SH-SY5Y (cell line): ENCODE data around the gene NOS3.
A peak's percentile ranks its signal among the peaks of the same experiment; 100 is the strongest.

Experiments used
- GATA2 ChIP-seq: IDR thresholded peaks from 2 replicates; pipeline ENCODE4 v1.6.1; 2011; ENCODE audit warnings: mild to moderate bottlenecking, low read depth, low read length
- GATA3 ChIP-seq: IDR thresholded peaks from 2 replicates; pipeline ENCODE4 v1.6.1; 2011; ENCODE audit warnings: low read depth, mild to moderate bottlenecking, low read length, moderate library complexity

Gene NOS3

GRCh38 chr7:150975536-150976319, 15.1 kb upstream of the NOS3 start:
- peak; percentile 96 for TF ChIP-seq GATA2
- TF ChIP-seq GATA3: no peak

- no peak for TF ChIP-seq GATA3
- no peak for TF ChIP-seq GATA2
Observed at GRCh38 chr7:150976529-150977381, 14.1 kb upstream of the NOS3 start.

GRCh38 chr7:150977382-150978125, 13.3 kb upstream of the NOS3 start:
- TF ChIP-seq GATA2 (no peak), GATA3 (no peak)

- TF ChIP-seq GATA2 (no peak), GATA3 (no peak)
Observed at GRCh38 chr7:150978126-150978789, 12.6 kb upstream of the NOS3 start, which contains the start of gene KCNH2. Gene KCNH2 (minus strand): TSS chr7:150978321. CDS start chr7:150977913, 408 bp downstream.

- TF ChIP-seq GATA3 (no peak), GATA2 (no peak)
Observed at GRCh38 chr7:150979713-150980390, 11.0 kb upstream of the NOS3 start.

- TF ChIP-seq GATA2 (no peak), GATA3 (no peak)
Observed at GRCh38 chr7:150980663-150981062, 10.2 kb upstream of the NOS3 start.

GRCh38 chr7:150981644-150982043, 9.2 kb upstream of the NOS3 start:
- TF ChIP-seq GATA2 (no peak), GATA3 (no peak)

GRCh38 chr7:150982351-150982750, 8.5 kb upstream of the NOS3 start:
- TF ChIP-seq GATA2 (no peak), GATA3 (no peak)

- TF ChIP-seq GATA3: no peak
- TF ChIP-seq GATA2: no peak
Observed at GRCh38 chr7:150983893-150984368, 6.9 kb upstream of the NOS3 start.

- TF ChIP-seq GATA2 (no peak), GATA3 (no peak)
Observed at GRCh38 chr7:150986099-150986512, 4.7 kb upstream of the NOS3 start.

- TF ChIP-seq GATA3 (no peak), GATA2 (no peak)
Observed at GRCh38 chr7:150986556-150986955, 4.3 kb upstream of the NOS3 start.

- peak; percentile 77 for TF ChIP-seq GATA2
- TF ChIP-seq GATA3: no peak
Observed at GRCh38 chr7:150988230-150989226, 2.3 kb upstream of the NOS3 start.
